Sigmoid colon (tissue), 3 donors: Measurements from ENCODE around the gene CASR.

Experiments used
- CTCF ChIP-seq, 4 experiments: fragments of 450-650 bp in 3 of 4; fragments of 200-600 bp in 1 of 4; IDR thresholded peaks; one replicate each; pipeline ENCODE4 v1.5.1; 2016 to 2019; ENCODE audit warnings: antibody characterized with exemption in 4 of 4, mild to moderate bottlenecking in 3 of 4, moderate library complexity in 2 of 4
- POLR2A ChIP-seq, 2 donors: fragments of 450-650 bp; IDR thresholded peaks; one replicate each; pipeline ENCODE4 v1.6.1; 2016; ENCODE audit warnings: antibody characterized with exemption in 2 of 2, mild to moderate bottlenecking in 2 of 2, moderate library complexity in 2 of 2

- TF ChIP-seq CTCF (IDR thresholded peaks at IDR 0.05) (no peak), POLR2A (IDR thresholded peaks at IDR 0.05) (no peak)
Observed at GRCh38 chr3:122306622-122306953, 123.1 kb downstream of the CASR start.
